MCF 10A (cell line): ENCODE results near the gene PRAMEF6. TPM values are rescaled to one million over a fixed set of nuclear protein-coding genes. Genes with fewer than 3 reads are reported as not detected.
"Not testable (repeated sequence)": the region's sequence is repeated elsewhere in the genome, so short reads cannot be mapped to it uniquely, and the experiment has no call there.

ENCODE experiments used
- Bru-seq: library from RNA; stranded (reverse); fragments of 400-500 nt; gene quantifications from one replicate; lab custom pipeline; 2021; lab: Mats Ljungman, UMichigan
- BruChase-seq, 2 experiments: library from RNA; stranded (reverse); fragments of 400-500 nt; gene quantifications; one replicate each; lab custom pipeline; 2021; lab: Mats Ljungman, UMichigan
- BruUV-seq: library from RNA; stranded (reverse); fragments of 400-500 nt; replicated peaks from 2 replicates; lab custom pipeline; 2021; lab: Mats Ljungman, UMichigan
- CTCF ChIA-PET: fragments of 300-600 bp; sonication (Branson Sonifier 250); formaldehyde crosslinking; extraction: SDS; loops from one replicate; lab custom pipeline; 2021; ENCODE audit warnings: antibody characterized with exemption, inconsistent platforms; lab: Yijun Ruan, JAX
- POLR2A ChIA-PET: fragments of 300-600, 350-650 bp; sonication (Branson Sonifier 250); formaldehyde crosslinking; extraction: SDS; loops from one replicate; lab custom pipeline; 2020; ENCODE audit warnings: antibody characterized with exemption, inconsistent platforms; lab: Yijun Ruan, JAX
- DNase-seq: peaks from one replicate; pipeline ENCODE4 v3.0.0-alpha.2; 2018; ENCODE audit not compliant: unreplicated experiment
- H3K27ac Mint-ChIP-seq: one replicate; pipeline ENCODE4 v1.8.0; 2022; ENCODE audit warnings: mild to moderate bottlenecking, low read depth, mixed read lengths; ENCODE audit not compliant: unreplicated experiment
- H3K27me3 Mint-ChIP-seq: one replicate; pipeline ENCODE4 v1.8.0; 2022; ENCODE audit warnings: mixed read lengths; ENCODE audit not compliant: insufficient read depth, unreplicated experiment
- H3K36me3 Mint-ChIP-seq: one replicate; pipeline ENCODE4 v1.8.0; 2022; ENCODE audit warnings: mild to moderate bottlenecking, moderate library complexity, mixed read lengths; ENCODE audit not compliant: insufficient read depth, unreplicated experiment
- H3K4me1 Mint-ChIP-seq: one replicate; pipeline ENCODE4 v1.8.0; 2022; ENCODE audit warnings: mixed read lengths; ENCODE audit not compliant: insufficient read depth, unreplicated experiment
- H3K4me3 Mint-ChIP-seq: one replicate; pipeline ENCODE4 v1.8.0; 2022; ENCODE audit warnings: mild to moderate bottlenecking, moderate library complexity, mixed read lengths; ENCODE audit not compliant: unreplicated experiment
- H3K9me3 Mint-ChIP-seq: one replicate; pipeline ENCODE4 v1.8.0; 2022; ENCODE audit warnings: mixed read lengths; ENCODE audit not compliant: unreplicated experiment
- CTCF ChIP-seq: fragments of 200-600 bp; IDR thresholded peaks from one replicate; pipeline ENCODE4 v1.8.0; 2022; ENCODE audit warnings: antibody characterized with exemption, mild to moderate bottlenecking; ENCODE audit not compliant: unreplicated experiment
- intact Hi-C: fragments of 100-400 bp; cut with micrococcal nuclease; formaldehyde crosslinking; loops from 2 replicates; pipeline ENCODE4 v1.14.1; 2022
- long read RNA-seq: library from polyadenylated mRNA; stranded (forward); transcript quantifications from one replicate; pipeline ENCODE4 v2.0.0, GENCODE V29; 2022
- total RNA-seq: library from RNA; stranded (reverse); gene quantifications from 2 replicates; pipeline ENCODE4 v1.2.3, GENCODE V29; 2022

Gene PRAMEF6
- total RNA-seq (not detected in 2 replicates), Bru-seq, nascent RNA (not detected), BruChase-seq, experiment 1, labeled RNA remaining after a 6-hour chase (not detected), BruChase-seq, experiment 2, labeled RNA remaining after a 2-hour chase (not detected)
- long read RNA-seq: 0 reads

- BruUV-seq, H3K27me3 Mint-ChIP-seq, CTCF ChIA-PET, intact Hi-C loops, POLR2A ChIA-PET, H3K4me1 Mint-ChIP-seq, H3K9me3 Mint-ChIP-seq, H3K36me3 Mint-ChIP-seq, H3K27ac Mint-ChIP-seq, DNase-seq, H3K4me3 Mint-ChIP-seq: not testable (repeated sequence)
Measured at GRCh38 chr1:12947480-12947879, at the start of gene PRAMEF6. TSS of gene PRAMEF6 (minus strand) at chr1:12947580. CDS start at chr1:12942518, 5,062 bp downstream.

- H3K4me3 Mint-ChIP-seq, H3K9me3 Mint-ChIP-seq, H3K27ac Mint-ChIP-seq, POLR2A ChIA-PET, H3K36me3 Mint-ChIP-seq, DNase-seq, CTCF ChIA-PET, H3K27me3 Mint-ChIP-seq, H3K4me1 Mint-ChIP-seq, BruUV-seq, intact Hi-C loops: not testable (repeated sequence)
Measured at GRCh38 chr1:12924368-12924767, 23.0 kb downstream of the PRAMEF6 start.

GRCh38 chr1:12921749-12922148 lies 25.6 kb downstream of the PRAMEF6 start:
- not testable (repeated sequence) for H3K4me1 Mint-ChIP-seq, H3K36me3 Mint-ChIP-seq, H3K9me3 Mint-ChIP-seq

GRCh38 chr1:12916310-12916709 lies 31.1 kb downstream of the PRAMEF6 start, which contains the start of gene PRAMEF7:
TSS of gene PRAMEF7 (plus strand) at chr1:12916610. CDS start at chr1:12917693, 1,083 bp downstream.
- POLR2A ChIA-PET, H3K4me3 Mint-ChIP-seq, DNase-seq: not testable (repeated sequence)

More at GRCh38 chr1:12921749-12922148, 25.6 kb downstream of the PRAMEF6 start:
- DNase-seq: peak; percentile 2
- H3K27me3 Mint-ChIP-seq, BruUV-seq, H3K27ac Mint-ChIP-seq, H3K4me3 Mint-ChIP-seq, POLR2A ChIA-PET, intact Hi-C loops: not testable (repeated sequence)
- CTCF ChIA-PET: interaction anchor here (0.6 to 0.7 kb wide), 2 partner anchors 295 to 470 kb away, joined by 3 read pairs; no protein-coding TSS in a partner anchor
- peak; percentile 52 for TF ChIP-seq CTCF

GRCh38 chr1:12903793-12904572 lies 43.4 kb downstream of the PRAMEF6 start:
- H3K4me3 Mint-ChIP-seq, BruUV-seq, CTCF ChIA-PET, H3K27me3 Mint-ChIP-seq, POLR2A ChIA-PET, H3K27ac Mint-ChIP-seq, H3K36me3 Mint-ChIP-seq, H3K4me1 Mint-ChIP-seq, intact Hi-C loops, DNase-seq, H3K9me3 Mint-ChIP-seq: not testable (repeated sequence)

More at GRCh38 chr1:12916310-12916709, 31.1 kb downstream of the PRAMEF6 start, which contains the start of gene PRAMEF7:
- H3K27me3 Mint-ChIP-seq, H3K4me1 Mint-ChIP-seq, H3K27ac Mint-ChIP-seq, intact Hi-C loops, H3K9me3 Mint-ChIP-seq, H3K36me3 Mint-ChIP-seq, CTCF ChIA-PET, BruUV-seq: not testable (repeated sequence)

GRCh38 chr1:12899186-12899585 lies 48.2 kb downstream of the PRAMEF6 start:
- H3K9me3 Mint-ChIP-seq, POLR2A ChIA-PET, DNase-seq, H3K27me3 Mint-ChIP-seq, H3K4me1 Mint-ChIP-seq, H3K36me3 Mint-ChIP-seq, BruUV-seq, intact Hi-C loops, H3K4me3 Mint-ChIP-seq, H3K27ac Mint-ChIP-seq, CTCF ChIA-PET: not testable (repeated sequence)

- H3K9me3 Mint-ChIP-seq, H3K36me3 Mint-ChIP-seq, H3K27me3 Mint-ChIP-seq, intact Hi-C loops, POLR2A ChIA-PET, H3K27ac Mint-ChIP-seq, H3K4me1 Mint-ChIP-seq, CTCF ChIA-PET, BruUV-seq, H3K4me3 Mint-ChIP-seq, DNase-seq: not testable (repeated sequence)
Measured at GRCh38 chr1:12898170-12898569, 49.2 kb downstream of the PRAMEF6 start, which contains the start of gene PRAMEF10. TSS of gene PRAMEF10 (minus strand) at chr1:12898270. CDS start at chr1:12895847, 2,423 bp downstream.
